HG03039 (cell line): ENCODE results near the gene DUSP11.
"Not testable (repeated sequence)": the region's sequence is repeated elsewhere in the genome, so short reads cannot be mapped to it uniquely, and the experiment has no call there.

Experiments used
- ATAC-seq: cut with Tn5 transposase; IDR thresholded peaks from one replicate; pipeline ENCODE4 v1.9.1; 2021; ENCODE audit warnings: mild to moderate bottlenecking, moderate library complexity; ENCODE audit not compliant: unreplicated experiment

The DUSP11 gene

GRCh38 chr2:73776381-73776780 lies 3.5 kb downstream of the DUSP11 start:
- no peak for ATAC-seq

DNA sequence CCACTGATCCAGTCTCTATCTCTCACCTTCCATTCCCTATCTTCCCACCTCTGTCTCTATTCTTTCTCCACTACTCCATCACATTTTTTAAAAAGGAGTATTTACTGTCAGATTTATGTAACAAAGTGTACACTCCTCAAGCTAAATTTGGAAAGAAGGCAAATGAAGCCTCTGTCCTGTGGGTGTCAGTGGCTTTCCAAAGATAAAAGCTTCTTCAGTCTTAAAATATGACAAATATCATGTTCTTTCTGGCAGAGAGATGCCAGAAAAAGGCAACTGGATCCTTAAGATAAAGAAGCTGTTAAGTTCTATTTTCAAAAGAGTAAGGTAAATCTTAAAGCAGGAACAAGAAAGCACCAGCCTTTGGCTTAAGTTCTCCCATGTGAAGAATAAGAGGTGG lies 7.1 kb downstream of the DUSP11 start:
- no peak for ATAC-seq

- ATAC-seq: no peak
Measured at GRCh38 chr2:73770725-73771124, 9.2 kb downstream of the DUSP11 start.

- no peak for ATAC-seq
Measured at GRCh38 chr2:73766994-73767393, 12.9 kb downstream of the DUSP11 start.

GRCh38 chr2:73766349-73766748 lies 13.6 kb downstream of the DUSP11 start:
- ATAC-seq: no peak

- ATAC-seq: no peak
Measured at GRCh38 chr2:73764945-73765344, 15.0 kb downstream of the DUSP11 start.

GRCh38 chr2:73762571-73762970 lies 17.3 kb downstream of the DUSP11 start:
- no peak for ATAC-seq

DNA sequence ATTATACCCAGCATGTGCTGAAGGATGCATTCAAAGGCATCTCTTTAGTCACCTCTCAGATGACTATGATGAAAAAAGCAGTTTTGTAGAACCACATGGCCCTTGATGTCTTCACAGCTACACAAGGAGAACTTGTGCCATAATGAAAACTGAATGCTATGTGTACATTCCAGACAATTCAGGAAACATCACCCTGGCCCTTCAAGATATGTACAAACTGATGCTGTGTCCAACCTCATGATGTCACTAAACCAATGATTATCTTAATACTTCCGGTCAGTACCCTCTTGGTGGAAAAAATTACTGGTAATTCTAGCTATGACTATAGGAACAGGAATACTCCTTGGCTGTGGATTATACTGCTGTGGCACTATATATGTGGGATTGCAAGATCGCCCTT lies 20.0 kb downstream of the DUSP11 start:
- no peak for ATAC-seq

DNA sequence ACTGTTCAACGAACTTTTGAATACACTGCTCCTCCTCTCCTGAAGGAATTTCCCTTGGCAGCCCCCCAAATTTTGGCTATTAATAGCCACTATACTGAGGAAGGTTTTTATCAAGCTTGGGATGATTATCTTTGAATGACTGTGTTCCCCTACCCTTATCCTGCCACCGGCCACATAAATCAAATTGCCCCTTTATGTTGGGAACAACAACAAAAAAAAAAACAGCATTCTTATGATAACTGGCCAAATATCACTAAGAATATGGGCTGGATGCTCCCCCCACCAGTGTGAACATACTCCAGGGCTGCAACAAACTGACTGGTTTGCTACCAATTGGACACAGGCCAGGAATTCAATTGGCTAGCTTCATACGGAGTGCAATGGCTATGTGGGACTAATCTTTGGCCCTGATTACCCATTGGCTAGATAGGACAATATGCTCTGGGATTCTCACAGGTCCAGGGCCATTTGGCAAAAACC lies 20.6 kb downstream of the DUSP11 start:
- ATAC-seq: no peak

- not testable (repeated sequence) for ATAC-seq
Measured at GRCh38 chr2:73754332-73754731, 25.6 kb downstream of the DUSP11 start.

GRCh38 chr2:73749314-73749713 lies 30.6 kb downstream of the DUSP11 start:
- ATAC-seq: no peak

DNA sequence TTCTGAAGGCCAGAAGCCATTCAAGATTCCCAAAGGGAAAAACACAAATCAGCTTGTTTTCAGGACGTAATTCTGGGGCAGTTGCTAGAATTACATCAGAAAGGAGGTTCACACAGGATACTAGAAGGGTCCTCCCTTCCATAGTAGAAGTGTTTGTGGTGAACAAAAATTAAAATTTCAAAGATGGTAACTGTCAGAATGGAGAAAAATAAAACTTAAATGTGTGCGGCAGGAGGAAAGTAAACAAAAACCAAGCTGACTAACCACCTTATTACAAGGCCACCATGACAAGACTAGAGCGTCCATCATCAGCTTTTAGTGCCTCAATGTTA lies 33.1 kb downstream of the DUSP11 start:
- ATAC-seq: no peak

GRCh38 chr2:73746015-73746876 lies 33.7 kb downstream of the DUSP11 start:
- ATAC-seq: no peak

GRCh38 chr2:73740767-73741166 lies 39.1 kb downstream of the DUSP11 start:
- no peak for ATAC-seq

- no peak for ATAC-seq
Measured at GRCh38 chr2:73739101-73739500, 40.8 kb downstream of the DUSP11 start.

DNA sequence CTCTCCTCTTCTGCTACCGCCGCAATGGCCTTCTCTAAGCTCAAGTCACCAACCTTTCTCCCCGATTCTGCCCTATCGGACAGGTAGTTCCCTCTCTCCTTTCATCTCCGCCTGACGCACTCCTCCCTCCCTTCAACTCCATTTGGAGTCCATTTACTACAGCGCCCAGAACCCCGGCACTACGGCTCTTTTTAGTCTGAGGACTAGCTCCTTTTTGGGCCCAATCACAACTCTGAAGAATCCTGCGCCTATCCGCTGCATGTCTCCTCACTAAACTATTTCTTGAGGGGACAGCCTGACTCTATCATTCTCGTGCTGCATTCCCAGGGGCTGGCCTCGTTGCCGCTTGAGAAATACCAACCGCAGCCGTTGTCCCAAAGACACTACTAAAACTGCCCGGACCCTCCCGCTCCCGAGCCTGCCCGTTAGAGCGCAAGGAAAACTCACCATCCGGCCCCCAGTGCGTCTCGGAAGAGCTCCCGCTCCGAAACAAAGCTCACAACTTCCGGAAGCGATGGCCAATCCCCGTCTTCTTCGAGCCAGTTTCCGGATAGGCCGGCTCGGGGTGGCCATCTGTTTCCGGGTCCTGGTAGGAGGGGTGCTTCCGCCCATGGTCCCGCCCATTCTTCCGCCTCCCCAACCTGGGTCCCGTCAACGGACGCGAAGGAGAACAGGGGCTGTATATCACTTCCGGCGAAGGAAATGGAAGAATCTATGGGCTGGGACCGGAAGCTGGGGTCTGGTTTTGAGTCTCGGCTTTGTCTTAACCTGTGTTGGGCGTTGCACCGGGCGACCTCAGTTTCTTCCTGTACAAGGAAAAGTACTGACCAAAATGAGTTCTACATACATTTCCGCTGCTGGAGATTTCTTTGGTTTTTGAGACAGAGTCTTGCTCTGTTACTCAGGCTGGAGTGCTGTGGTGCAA lies 42.8 kb downstream of the DUSP11 start, which contains the start of gene TPRKB:
Gene TPRKB, minus strand, starts transcription at position 491 of the 925 bp plus-strand sequence. CDS start 2,776 bp downstream, outside the sequence.
- peak; percentile 95 for ATAC-seq

DNA sequence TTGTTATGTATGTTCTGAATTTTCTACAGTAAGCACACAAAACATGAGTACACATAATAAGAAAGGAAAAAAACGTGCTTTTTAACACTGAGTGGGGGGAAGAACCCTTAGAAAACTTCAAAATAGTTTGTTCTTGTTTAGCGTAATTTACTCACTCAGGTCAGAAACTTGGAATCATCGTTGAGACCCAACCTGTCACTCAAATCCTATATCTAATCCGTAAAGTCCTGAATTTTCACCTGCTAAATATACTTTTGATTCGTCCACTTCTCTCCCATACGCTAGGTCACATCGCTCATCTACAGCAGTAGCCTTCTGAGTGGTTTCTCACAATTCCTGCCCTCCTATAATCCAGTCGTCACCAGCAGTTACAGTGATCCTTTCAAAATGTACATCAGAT lies 43.5 kb downstream of the DUSP11 start:
- ATAC-seq: no peak

GRCh38 chr2:73730810-73731209 lies 49.1 kb downstream of the DUSP11 start:
- ATAC-seq: no peak

DNA sequence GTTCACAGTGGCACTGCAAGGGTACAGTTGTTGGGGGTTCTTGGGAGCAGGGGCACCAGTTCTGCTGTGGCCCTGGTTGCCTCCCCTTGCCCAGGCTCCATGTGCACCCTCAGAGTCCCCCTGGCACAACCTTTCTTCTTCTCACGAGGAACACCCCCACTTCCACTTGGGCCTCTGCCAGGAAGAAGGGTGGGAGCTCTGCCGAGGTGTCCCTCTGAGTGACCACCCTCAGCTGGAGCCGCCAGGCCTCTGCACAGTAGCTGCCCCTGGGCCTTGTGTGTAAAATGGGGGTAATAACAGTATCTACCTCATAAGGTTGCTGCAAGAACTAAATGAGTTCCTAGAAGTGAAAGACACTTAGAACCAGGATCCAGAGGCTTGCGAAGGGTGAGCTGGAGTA lies 51.2 kb downstream of the DUSP11 start:
- ATAC-seq: no peak

DNA sequence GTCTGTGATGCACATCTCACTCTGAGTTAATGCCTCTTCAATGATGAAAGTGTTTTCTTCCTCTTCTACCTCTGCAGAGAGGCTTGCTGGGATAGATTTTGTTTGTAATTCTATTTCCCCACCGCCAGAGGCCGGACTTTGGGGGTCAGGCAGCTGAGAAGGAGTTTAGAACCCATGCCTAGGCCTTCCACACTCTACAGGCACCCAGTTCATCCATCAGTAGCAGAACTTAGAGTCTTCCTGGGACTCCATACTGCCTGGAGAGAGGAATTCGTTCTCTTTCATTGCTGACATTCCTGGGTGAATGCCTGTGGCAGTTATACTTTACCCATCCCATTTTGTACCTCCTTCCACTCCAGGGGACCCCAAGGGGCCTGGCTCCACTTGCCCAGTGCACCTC lies 51.9 kb downstream of the DUSP11 start:
- no peak for ATAC-seq

- not testable (repeated sequence) for ATAC-seq
Measured at GRCh38 chr2:73726657-73727056, 53.2 kb downstream of the DUSP11 start.
